Measurements from ENCODE around the gene SUSD3.

- no peak for TF ChIP-seq POLR2A (IDR thresholded peaks at IDR 0.05; ENCODE audit: low read depth, low read length)
- no peak for TF ChIP-seq PAX5 (IDR thresholded peaks at IDR 0.05; ENCODE audit: insufficient read depth, low read length, severe bottlenecking)
- TF ChIP-seq TAF1 (IDR thresholded peaks at IDR 0.05; ENCODE audit: low read depth, low read length), result no peak
Measured at GRCh38 chr9:93077811-93078210, 19.3 kb downstream of the SUSD3 start.

All from GM12891 (cell line).